ENCODE measurements around the gene PGM1. TPM values are rescaled to one million over a fixed set of nuclear protein-coding genes. Genes with fewer than 3 reads are reported as not detected.
"Not testable (repeated sequence)": the region's sequence is repeated elsewhere in the genome, so short reads cannot be mapped to it uniquely, and the experiment has no call there.

PGM1 gene
- total RNA-seq = 225 TPM

DNA sequence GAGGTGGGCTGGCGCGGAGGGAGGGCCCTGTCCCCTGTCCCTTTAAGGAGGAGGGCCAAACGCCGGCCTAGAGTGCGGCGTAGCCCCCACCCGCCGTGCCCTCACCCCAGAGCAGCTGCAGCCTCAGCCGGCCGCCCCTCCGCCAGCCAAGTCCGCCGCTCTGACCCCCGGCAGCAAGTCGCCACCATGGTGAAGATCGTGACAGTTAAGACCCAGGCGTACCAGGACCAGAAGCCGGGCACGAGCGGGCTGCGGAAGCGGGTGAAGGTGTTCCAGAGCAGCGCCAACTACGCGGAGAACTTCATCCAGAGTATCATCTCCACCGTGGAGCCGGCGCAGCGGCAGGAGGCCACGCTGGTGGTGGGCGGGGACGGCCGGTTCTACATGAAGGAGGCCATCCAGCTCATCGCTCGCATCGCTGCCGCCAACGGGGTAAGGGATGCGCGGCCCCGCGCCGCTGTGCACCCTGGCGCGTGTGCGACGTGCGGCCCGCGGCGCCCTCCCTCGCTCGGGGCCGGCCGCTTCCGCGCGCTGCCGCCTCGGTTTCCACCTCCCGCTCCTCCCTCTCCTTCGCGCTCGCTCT, at the start of gene PGM1:
TSS of gene PGM1 (plus strand) at position 109 of the 583 bp plus-strand sequence. CDS start at position 187, 78 bp downstream.
- no peak for DNase-seq (ENCODE audit: low spot score)
- peak; percentile 82 for ATAC-seq

GRCh38 chr1:63545780-63546179, 47.4 kb upstream of the PGM1 start:
- DNase-seq (ENCODE audit: low spot score) = no peak
- no peak for ATAC-seq

DNA sequence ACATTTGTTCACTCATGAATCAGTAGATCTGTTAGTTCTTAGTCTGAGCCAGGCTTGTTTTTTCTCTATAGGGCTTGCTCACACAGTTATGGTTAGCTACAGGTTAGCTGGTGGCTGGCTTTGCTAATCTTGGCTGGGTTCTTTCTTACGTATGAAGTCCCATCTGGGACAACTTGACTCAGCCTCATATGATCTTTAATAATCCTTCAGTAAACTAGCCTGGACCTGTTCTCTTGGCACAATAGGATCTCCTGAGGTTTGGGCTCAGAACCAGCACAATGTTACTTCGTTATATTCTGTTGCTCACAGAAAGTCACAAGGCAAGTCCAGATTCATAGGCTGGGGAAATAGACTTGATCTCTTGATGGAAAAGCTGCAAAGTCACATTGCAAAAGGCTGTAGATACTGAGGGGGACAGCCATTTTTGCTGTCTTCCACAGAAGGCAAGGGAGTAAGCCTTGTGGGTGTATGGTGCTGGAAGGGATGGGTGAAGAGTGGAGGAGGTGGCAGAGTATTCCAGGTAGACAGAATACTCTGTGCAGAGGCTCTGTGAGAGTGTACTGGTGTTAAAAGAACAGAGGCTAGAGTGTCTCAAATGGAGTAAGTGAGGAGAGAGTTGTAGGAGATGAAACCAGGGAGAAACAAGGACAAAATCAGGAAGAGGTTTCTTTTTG, 45.5 kb upstream of the PGM1 start:
- no peak for ATAC-seq
- no peak for DNase-seq (ENCODE audit: low spot score)

- no peak for DNase-seq (ENCODE audit: low spot score)
- ATAC-seq = no peak
Measured at GRCh38 chr1:63548303-63548702, 44.9 kb upstream of the PGM1 start.

GRCh38 chr1:63548877-63549276, 44.3 kb upstream of the PGM1 start:
- ATAC-seq = no peak
- DNase-seq (ENCODE audit: low spot score) = no peak

DNA sequence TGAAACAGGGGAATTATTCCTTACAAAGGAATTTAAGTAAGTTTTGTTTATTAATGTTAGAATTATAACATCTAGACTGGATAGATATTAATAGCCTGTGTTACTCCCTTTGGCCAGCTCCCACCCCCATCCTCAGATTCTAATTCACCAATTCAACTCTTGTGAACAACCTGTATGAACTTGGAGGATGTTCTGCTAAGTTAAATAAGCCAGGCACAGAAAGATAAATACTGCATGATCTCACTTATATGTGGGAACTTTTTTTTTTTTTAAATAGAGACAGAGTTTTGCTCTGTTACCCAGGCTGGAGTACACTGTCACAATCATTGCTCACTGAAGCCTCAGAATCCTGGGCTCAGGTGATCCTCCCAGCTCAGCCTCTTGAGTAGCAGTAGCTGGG, 37.7 kb upstream of the PGM1 start:
- DNase-seq (ENCODE audit: low spot score) (no peak), ATAC-seq (no peak)

DNA sequence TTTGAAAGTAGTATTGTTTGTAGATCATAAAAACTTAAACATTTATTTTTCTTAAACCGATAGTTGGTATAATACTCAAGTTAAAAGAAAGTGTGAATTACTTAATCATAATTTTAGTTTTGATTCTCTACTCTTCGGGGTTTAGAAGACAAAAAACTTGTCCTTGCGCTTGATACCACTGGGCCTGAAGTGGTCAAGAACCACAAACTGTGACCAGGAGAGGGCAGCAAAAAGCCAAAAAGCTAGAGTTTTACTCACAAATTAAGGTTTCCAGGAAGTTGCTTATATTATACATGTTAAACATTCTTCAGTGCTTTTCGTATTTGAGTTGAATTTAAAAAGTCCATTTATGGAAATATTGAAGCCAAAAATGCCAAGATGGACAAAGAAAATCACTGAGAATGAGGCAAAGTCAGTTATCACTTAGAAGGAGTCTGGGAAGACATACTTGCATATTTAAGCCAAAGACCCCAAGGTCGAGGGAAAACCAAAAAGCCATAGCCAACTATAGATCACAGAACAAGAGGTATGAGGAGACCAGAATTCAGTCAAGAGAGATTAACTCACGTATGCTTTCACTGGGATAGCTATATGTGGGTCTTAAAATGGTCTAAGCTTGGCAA, 35.7 kb upstream of the PGM1 start:
- ATAC-seq = peak; percentile 74
- DNase-seq (ENCODE audit: low spot score) = no peak

- ATAC-seq (no peak), DNase-seq (ENCODE audit: low spot score) (no peak)
Measured at GRCh38 chr1:63559357-63559756, 33.9 kb upstream of the PGM1 start.

GRCh38 chr1:63563745-63564144, 29.5 kb upstream of the PGM1 start:
- no peak for ATAC-seq

GRCh38 chr1:63569068-63569467, 24.1 kb upstream of the PGM1 start:
- ATAC-seq (no peak), DNase-seq (ENCODE audit: low spot score) (no peak)

More at GRCh38 chr1:63563745-63564144, 29.5 kb upstream of the PGM1 start:
- DNase-seq (ENCODE audit: low spot score) = no peak

- DNase-seq (ENCODE audit: low spot score) = no peak
- no peak for ATAC-seq
Measured at GRCh38 chr1:63569640-63570316, 23.4 kb upstream of the PGM1 start.

- DNase-seq (ENCODE audit: low spot score); ATAC-seq: not testable (repeated sequence)
Measured at GRCh38 chr1:63572686-63573085, 20.5 kb upstream of the PGM1 start.

DNA sequence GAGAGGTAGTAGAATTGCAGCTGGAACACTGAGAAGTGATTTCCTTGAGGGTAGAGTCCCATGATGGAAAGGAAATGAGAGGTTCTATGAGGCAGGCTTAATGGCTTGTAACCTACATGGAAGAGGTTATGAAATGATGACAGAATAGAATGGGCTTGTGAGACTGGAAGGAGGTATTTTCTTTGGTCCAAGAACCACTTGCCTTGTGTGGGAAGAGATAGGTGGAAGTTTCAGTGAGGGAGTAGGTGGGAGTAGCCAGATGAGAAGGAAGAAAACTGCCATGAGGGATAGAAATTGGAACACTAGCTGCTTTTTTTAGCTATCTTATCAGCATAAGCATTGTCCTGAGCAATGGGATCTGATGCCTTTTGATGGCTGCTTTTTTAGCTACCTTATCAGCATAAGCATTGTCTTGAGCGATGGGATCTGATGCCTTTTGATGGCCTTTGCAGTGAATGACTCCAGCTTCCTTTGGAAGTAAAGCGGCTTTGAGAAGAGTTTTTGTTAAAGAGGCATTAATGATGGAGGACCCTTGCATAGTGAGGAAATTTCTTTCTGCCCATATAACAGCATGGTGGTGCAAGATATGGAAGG, 18.9 kb upstream of the PGM1 start:
- ATAC-seq; DNase-seq (ENCODE audit: low spot score): not testable (repeated sequence)

- peak; percentile 79 for ATAC-seq
Measured at GRCh38 chr1:63575340-63575826, 17.8 kb upstream of the PGM1 start.

GRCh38 chr1:63586326-63586725, 6.9 kb upstream of the PGM1 start:
- not testable (repeated sequence) for DNase-seq (ENCODE audit: low spot score); ATAC-seq

More at GRCh38 chr1:63575340-63575826, 17.8 kb upstream of the PGM1 start:
- no peak for DNase-seq (ENCODE audit: low spot score)

GRCh38 chr1:63590166-63590560, 3.0 kb upstream of the PGM1 start:
- no peak for ATAC-seq
- DNase-seq (ENCODE audit: low spot score) = no peak

DNA sequence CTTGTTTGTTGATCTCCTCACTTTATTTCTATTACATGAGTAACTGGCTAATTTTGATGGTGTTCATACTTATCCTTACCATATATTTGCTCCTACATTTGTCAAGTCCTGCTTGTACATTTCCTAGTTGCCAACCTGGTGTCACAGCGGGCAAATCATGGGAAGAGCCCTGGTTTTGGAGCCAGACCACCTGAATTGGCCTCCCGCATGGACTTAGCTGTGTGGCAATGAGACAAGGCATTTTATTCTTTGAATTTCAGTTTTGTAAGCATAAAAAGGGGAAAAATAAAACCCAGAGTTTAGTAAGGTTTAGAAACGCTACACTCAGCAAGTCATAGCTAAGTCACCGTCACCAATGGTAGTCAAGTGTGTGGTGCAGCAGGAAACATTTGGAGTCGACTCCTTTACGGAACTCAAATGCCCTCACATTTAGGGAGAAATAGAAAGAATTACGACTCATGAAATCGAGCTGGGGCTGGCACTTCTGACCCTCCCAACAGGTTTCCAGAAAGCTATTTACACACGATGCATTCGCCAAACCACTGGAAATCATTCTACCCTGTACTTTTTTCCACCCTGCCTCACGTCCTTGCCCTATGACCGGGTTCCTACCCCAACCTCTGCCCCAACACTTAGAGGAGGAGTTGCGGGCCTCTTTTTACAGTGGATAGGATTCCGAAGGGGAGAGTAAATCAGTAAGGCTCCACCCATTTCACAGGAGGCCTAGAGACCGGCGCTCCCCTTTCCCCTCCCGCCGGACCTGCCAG, 492 bp upstream of the PGM1 start:
- peak; percentile 93 for DNase-seq (ENCODE audit: low spot score)

DNA sequence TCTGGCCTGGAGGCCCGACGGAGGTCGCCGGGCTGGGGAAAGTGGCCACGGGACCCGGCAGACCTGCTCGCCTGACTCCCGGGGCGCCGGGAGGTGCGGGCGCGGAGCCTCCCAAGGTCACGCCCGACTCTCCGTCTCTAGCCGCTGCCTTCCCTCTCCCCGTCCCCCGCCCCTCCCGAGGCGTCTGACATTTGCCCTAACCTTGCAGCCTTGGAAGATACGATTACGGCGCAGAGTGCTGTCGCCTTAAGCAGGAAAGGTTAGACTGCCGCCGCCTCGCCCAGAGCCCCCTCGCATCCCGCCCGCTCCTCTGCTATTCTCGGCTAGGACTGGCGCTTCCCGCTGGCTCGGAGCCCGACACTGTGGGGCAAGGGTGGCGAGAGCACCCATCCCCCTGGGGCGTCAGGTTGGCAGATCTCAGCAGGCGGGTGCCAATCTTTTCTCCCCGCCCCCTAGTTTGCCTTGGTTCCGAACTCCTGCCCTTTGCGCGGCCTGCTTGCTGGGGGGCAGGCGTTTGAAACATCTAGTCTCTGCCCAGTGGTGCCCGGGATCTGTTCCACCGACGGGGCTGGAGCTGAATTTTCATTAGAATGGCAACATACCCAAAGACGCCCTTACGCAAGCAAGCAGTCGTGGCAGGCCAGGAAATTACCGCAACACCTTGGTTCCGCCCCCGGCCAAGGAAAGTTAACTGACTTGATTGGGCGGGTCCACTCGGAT, 835 bp downstream of the PGM1 start:
- DNase-seq (ENCODE audit: low spot score) = peak; percentile 97
- ATAC-seq = peak; percentile 70

More for the DNA sequence above, 492 bp upstream of the PGM1 start:
- no peak for ATAC-seq

DNA sequence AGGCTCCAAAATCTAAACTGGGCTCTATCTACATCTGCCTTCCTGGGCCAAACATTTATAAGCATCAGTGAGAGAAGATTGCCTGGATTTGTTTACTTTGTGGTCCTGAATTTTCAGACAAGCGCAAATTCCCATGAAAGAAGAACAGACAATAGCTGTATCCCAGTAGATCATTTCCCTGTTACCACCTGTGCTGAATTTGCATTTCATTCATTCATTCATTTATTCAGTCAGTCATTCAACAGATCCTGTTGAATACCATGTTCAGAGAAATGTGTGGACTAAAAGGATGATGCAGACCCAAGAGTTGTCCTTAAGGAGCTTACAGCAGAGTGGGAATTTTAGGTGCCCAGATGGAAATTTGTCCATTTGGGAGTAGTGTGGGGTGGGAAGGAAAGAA, 2.2 kb downstream of the PGM1 start:
- no peak for ATAC-seq
- no peak for DNase-seq (ENCODE audit: low spot score)

DNA sequence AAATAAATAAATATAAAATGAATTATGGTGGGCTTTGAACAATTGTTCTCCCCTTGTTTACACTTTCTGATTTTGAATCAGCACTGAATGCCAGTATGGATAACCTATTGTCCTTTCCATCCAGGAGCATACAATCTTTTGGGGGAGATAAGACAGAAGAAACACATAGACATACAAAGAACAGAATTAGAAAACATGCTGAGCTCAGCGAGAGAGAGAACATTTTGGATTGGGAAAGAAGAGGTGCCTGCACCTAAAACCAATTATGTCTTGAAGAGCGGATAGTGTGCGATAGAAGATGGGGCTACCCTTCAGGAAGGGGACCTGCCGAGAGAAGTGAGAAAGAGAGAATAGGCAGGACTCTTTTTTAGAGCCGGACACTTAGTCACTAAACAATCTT, 6.6 kb downstream of the PGM1 start:
- DNase-seq (ENCODE audit: low spot score) (no peak), ATAC-seq (no peak)
